Measurements from ENCODE around the gene PLEKHO1.
"Not testable (repeated sequence)": the region's sequence is repeated elsewhere in the genome, so short reads cannot be mapped to it uniquely, and the experiment has no call there.

Gene PLEKHO1

DNA sequence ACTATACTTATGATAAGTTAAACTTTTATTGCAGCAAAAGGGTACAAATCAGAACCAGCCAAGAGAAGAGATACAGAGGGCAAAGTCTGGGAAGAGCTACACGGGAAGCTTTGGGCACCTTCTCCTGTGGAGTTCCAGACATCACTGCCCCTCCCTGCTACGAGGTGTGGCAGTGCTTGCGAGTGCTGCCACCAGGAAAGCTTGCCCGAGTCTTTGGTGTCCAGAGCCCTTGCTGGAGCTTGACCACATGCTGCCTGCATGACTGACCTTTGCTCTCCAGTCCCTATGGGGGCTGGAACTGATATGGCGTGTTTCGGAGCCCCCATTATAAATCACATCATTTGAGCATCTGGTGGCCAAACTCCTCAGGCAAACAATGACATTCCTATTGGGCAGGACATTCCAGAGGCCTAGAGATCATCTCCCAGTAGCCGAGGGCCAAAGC lies 23.4 kb downstream of the PLEKHO1 start:
- DNase-seq (ENCODE audit: low spot score): no peak

DNA sequence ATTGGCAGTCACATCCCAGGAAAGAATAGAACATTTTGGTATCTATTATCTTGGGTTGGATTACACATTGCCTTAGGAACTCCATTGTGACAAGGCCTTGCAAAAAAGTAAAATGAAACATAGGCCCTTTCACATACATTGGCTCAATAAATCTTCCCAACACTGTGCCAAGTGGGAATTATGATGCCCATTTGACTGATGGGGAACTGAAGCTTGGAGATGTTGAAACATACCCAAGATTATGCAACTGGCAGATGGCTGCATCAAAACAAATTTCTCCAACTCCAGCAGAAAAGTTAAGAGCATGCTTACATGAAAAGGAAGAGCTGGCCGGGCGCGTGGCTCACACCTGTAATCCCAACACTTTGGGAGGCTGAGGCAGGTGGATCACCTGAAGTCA lies 26.9 kb downstream of the PLEKHO1 start:
- DNase-seq (ENCODE audit: low spot score): no peak

DNA sequence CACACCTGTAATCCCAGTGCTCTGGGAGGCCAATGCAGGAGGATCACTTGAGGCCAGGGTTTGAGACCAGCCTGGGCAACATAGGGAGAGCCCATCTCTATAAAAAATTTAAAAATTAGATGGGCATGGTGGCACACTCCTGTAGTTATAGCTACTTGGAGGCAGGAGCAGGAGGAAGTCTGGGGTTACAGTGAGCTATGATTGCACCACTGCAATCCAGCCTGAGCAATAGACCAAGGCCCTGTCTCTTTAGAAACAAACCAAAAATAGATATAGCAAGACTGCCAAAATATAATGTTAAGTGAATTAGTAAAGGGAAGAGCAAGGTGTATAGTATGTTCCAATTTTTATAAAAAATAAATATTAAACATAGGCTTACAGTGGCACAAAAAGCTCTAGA lies 28.8 kb downstream of the PLEKHO1 start:
- no peak for DNase-seq (ENCODE audit: low spot score)

DNA sequence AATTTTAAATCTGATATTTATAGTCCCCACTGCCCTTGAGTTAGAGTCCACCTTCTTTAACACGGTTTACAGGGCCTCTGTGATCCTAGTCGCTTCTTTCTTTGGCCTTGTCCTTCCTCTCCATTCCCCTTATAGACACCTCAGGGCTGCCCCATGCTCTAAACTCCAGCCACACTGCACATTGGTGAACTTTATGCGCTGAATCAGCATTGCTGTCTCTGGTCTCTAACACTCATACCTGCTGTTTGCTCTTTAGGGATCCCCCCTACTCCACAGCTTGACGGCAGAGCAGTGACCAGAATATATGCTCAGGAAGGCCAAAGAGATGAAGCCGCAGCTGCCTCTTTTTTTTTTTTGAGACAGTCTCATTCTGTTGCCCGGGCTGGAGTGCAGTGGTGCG lies 30.2 kb downstream of the PLEKHO1 start:
- no peak for DNase-seq (ENCODE audit: low spot score)

DNA sequence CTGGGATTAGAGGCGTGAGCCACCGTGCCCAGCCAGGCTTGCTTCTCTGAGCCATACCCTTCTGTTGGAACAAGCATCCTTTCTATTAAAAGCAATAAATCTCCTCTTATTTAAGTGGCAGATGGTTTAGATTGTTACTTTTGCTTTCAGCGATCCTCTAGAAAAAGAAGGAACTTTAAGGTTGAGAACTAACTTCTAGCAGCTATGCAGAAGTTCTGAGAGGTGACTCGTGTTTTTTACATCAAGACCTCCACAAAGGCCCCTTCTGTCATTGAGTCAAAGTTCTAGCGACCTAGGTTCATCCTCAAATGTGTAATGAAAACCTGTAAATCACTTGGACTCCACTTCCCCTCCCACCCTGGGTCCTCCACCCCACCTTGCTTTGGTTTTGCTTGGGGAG lies 30.8 kb downstream of the PLEKHO1 start:
- DNase-seq (ENCODE audit: low spot score): no peak

DNA sequence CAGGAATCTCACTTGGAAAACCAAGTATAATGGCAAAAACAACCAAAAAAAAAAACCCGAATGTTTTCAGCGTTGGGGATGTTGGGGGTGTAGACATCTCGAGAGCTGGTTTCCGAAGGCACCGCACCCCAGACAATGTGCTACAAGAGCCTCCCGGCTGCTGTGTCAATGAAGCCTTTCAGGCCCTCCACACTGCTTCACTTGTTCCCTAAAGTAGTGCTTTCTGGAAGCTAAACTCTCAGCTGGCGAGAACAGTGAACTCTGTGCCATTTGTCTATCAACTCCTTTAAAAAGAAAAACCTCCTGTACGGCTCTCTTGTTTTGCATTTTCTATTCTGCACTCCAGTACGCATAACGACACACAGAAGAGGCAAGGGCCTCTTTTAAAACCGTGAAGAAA lies 32.5 kb downstream of the PLEKHO1 start:
- no peak for DNase-seq (ENCODE audit: low spot score)

DNA sequence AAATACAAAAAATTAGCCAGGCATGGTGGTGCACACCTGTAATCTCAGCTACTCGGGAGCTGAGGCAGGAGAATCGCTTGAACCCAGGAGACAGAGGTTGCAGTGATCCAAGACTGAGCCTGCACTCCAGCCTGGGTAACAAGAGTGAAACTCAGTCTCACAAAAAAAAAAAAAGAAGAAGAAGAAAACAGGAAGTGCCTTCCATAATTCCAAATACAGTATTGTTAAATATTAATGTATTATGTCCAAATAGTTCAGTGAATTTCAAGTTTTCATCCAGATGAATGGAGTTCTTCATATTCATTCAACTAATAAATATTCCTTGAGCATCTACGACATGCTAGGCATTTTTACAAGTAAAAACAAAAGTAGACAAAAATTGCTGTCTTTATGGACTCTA lies 33.3 kb downstream of the PLEKHO1 start:
- no peak for DNase-seq (ENCODE audit: low spot score)

DNA sequence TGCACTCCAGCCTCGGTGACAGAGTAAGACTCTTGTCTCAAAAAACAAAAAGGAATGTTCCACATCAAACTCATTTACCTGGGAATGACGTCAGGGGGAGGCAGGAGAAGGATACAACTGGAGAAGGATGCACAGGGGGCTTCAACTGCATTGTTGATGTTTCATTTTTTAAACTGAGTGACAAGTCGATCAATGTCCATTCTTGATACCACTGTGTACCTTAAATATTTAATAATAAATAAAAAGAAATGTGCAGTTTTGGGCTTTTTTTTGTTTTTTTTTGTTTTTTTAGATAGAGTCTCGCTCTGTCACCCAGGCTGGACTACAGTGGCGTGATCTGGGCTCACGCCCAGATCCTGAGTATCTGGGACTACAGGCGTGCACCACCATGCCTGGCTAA lies 35.8 kb downstream of the PLEKHO1 start:
- no peak for DNase-seq (ENCODE audit: low spot score)

DNA sequence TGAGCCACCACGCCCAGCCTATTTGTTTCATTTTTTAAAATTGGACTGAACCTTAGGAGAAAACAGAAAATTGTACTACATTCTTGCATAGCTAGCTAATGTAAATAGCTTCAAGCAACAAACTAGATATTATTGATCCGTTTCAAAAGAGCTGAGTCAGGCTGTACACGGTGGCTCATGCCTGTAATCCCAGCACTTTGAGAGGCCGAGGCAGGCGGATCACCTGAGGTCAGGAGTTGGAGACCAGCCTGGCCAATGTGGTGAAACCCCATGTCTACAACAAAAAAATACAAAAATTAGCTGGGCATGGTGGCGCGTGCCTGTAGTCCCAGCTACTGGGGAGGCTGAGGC lies 36.7 kb downstream of the PLEKHO1 start:
- DNase-seq (ENCODE audit: low spot score): not testable (repeated sequence)

DNA sequence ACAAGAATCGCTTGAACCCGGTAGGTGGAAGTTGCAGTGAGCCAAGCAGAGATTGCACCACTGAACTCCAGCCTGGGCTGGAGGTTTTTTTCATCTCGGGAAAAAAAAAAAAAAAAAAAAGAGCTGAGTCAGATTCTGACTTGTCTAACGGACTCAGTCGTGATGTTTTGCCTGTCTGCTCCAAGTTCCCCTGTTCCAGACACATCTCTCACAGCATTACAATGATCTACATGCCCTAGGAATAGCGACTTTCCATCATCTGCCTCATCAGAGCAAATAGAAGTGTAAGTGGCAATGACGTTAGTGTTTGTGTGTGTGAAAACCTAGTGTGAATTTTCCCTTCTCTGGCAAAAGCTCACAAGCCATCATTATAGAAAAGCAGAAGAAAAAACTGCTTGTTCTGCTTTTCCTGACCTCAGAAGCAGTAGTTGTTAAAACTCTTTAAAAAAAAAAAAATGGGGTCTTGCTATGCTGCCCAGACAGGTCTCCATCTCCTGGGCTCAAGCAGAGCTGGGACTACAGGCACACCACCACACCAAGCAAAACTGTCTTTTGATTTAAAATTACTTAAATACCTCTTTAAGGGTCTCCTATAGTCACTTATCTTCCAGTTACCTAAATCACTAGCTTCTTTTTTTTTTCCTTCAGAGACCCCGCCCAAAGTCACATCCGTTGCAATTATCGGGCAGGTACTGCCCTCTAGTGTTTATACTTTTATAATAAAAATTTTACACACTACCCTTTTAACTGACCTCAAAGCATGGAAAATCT lies 37.3 kb downstream of the PLEKHO1 start:
- DNase-seq (ENCODE audit: low spot score): peak; percentile 57

DNA sequence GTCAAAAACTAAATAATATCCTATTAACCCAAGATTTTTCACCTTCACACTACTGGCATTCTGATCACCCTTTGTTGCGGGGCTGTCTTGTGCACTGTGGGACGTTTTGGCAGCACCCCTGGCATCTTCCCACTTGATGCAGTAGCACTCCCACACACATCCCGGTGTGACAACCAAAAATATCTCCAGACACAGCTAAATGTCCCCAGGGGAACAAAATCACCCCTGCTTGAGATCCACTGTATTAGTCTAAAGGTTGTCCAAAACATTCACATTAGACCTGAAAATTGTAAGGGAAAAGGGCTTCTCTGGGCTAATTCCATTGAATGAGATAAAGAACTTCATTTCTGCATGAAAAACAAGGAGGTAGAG lies 37.8 kb downstream of the PLEKHO1 start:
- DNase-seq (ENCODE audit: low spot score): no peak

DNA sequence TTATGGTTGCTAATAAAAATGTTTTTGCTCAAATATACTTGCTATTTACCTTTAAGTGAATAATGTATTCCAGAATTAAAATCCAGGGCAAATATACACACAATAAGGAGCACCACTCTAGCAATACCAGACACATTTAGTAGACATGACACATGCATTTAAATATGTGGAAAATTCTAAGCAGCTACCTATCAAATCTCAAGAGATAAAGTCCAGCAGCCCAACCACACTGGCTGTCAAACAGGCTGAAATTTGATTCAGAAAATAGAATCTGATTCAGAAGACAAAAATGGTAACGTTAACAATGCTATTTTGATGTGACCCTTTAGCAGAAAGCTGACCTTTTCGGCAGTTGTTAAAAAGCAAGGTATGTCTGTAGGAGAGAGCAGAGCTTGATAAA lies 42.3 kb downstream of the PLEKHO1 start:
- no peak for DNase-seq (ENCODE audit: low spot score)

DNA sequence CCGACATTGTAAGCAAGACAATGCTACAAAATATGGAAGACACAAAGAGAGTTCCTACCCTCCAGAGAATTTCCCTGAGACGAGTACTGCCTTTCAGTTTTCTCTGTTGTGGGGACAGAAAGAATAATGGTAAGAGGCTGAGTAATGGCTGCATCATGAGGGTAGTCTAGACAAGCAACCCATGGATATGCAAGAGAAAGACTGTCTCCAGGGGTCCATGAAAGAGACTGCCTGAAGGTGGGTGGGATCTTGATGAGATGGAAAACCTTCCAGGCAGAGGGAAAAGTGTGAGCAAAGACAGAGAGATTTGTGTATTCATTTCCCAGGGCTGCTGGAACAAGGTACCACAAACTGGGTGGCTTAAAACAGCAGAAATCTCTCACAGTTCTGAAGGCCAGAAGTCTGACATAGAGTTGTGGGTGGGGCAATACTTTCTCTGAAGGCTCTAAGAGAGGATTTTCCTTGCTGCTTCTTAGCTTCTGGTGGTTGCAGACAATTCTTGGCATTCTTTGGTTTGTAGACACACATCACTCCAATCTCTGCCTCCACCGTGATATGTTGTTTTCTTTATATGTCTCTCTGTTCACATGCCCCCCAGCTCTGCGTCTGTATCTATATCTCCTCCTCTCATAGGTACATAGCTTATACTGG lies 44.8 kb downstream of the PLEKHO1 start:
- no peak for DNase-seq (ENCODE audit: low spot score)

DNA sequence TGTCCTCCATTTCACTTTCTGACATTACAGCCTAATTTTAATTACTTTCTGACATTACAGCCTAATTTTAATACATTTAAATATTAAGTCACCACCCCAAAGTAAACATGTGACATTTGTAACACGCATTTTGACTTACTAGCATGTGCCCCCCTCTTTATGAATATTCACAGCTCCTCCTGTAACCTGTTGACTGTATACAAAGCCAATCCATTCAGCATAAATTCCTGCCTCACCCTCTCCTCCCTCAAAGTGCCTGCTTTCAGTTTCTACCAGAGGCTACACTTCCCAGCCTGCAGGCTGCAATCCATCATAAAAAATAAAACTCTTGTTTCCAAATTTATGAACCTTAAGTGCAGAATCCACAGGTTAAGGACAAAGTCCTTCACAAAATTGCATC lies 46.7 kb downstream of the PLEKHO1 start:
- DNase-seq (ENCODE audit: low spot score): no peak

DNA sequence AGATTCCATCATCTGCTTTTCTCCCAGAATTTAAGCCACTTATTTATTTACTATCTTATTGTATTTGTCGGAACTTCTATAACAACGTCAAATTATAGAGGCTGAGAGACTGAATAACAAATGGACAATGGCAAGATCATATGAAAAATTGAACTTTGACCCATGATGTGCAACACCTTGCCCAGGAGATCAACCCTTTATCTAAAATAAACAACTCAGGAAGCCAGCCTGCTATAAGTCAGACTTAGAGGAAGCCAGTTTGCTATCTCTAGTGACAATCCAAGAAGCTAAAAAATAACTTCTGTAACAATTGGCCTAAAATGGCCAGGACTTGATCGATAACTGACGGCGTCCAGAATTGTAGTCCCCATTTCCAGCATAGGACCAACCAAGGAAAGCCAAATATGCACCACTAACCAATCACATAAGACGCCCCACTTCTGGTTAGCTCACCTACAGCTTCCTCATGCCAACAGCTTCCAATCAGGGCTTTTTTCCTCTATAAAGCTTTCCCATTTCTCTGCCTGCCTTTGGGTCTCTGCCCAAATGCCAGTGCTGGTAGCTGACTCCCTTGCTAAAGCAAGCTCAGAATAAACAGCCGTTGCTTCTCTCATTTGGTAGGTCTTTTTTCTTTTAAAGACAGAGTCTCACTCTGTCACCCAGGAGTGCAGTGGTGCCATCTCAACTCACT lies 57.7 kb downstream of the PLEKHO1 start:
- no peak for DNase-seq (ENCODE audit: low spot score)

DNA sequence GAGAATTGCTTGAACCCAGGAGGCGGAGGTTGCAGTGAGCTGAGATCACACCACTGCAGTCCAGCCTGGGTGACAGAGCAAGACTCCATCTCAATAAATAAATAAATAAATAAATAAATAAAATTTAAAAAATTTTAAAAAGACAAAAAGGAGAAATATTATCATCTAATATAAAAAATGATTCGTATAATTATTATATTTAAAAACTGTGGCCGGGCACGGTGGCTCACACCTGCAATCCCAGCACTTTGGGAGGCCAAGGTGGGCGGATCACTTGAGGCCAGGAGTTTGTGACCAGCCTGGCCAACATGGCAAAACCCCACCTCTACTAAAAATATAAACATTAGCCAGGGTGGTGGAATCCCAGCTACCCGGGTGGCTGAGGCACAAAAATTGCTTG lies 58.7 kb downstream of the PLEKHO1 start:
- DNase-seq (ENCODE audit: low spot score): not testable (repeated sequence)

Data from hematopoietic multipotent progenitor cell treated with erythropoietin and hydrocortisone succinate and interleukin-3 and kit ligand, for 15 days (in vitro differentiated cells).